ENCODE results near the gene RHOH.
A peak's percentile ranks its signal among the peaks of the same experiment; 100 is the strongest.

The RHOH gene

GRCh38 chr4:40224432-40224831 is 27.6 kb downstream of the RHOH start:
- Histone ChIP-seq H3K4me3 (ENCODE audit: low read depth, low read length) (no peak overlapping the region), H3K9me3 (ENCODE audit: control insufficient read depth, insufficient read depth, low read length) (no peaks in the 10 kb centered on the region), H3K27ac (ENCODE audit: low read depth, low read length) (no peak overlapping the region), H3K27me3 (ENCODE audit: control insufficient read depth, insufficient read depth, low read length) (no peaks in the 10 kb centered on the region), H3K36me3 (ENCODE audit: control insufficient read depth, insufficient read depth, low read length) (no peaks in the 10 kb centered on the region), H3K9ac (ENCODE audit: low read depth, low read length) (no peak overlapping the region), H3K4me1 (ENCODE audit: control insufficient read depth, insufficient read depth, low read length) (0 out of 2 replicates have a peak, but pooled peaks cover 3% of the 10 kb centered on the region)

- 0 out of 2 replicates have a peak, but pooled peaks cover 3% of the 10 kb centered on the region for H3K4me1 ChIP-seq (ENCODE audit: control insufficient read depth, insufficient read depth, low read length)
- H3K36me3 ChIP-seq (ENCODE audit: control insufficient read depth, insufficient read depth, low read length), result no peaks in the 10 kb centered on the region
- no peaks in the 10 kb centered on the region for H3K9me3 ChIP-seq (ENCODE audit: control insufficient read depth, insufficient read depth, low read length)
- H3K27ac ChIP-seq (ENCODE audit: low read depth, low read length), result no peak overlapping the region
- H3K4me3 ChIP-seq (ENCODE audit: low read depth, low read length), result no peak overlapping the region
- no peak overlapping the region for H3K9ac ChIP-seq (ENCODE audit: low read depth, low read length)
- H3K27me3 ChIP-seq (ENCODE audit: control insufficient read depth, insufficient read depth, low read length), result no peaks in the 10 kb centered on the region
Measured at GRCh38 chr4:40225497-40225896, 28.7 kb downstream of the RHOH start.

GRCh38 chr4:40227284-40227683 is 30.5 kb downstream of the RHOH start:
- H3K27me3 ChIP-seq (ENCODE audit: control insufficient read depth, insufficient read depth, low read length), result no peaks in the 10 kb centered on the region
- H3K9ac ChIP-seq (ENCODE audit: low read depth, low read length), result no peak overlapping the region
- no peaks in the 10 kb centered on the region for H3K36me3 ChIP-seq (ENCODE audit: control insufficient read depth, insufficient read depth, low read length)
- no peak overlapping the region for H3K4me3 ChIP-seq (ENCODE audit: low read depth, low read length)
- H3K4me1 ChIP-seq (ENCODE audit: control insufficient read depth, insufficient read depth, low read length), result 0 out of 2 replicates have a peak, but pooled peaks cover 3% of the 10 kb centered on the region
- H3K9me3 ChIP-seq (ENCODE audit: control insufficient read depth, insufficient read depth, low read length), result no peaks in the 10 kb centered on the region
- H3K27ac ChIP-seq (ENCODE audit: low read depth, low read length), result peak overlapping the region; percentile 33

GRCh38 chr4:40228497-40229365 is 31.9 kb downstream of the RHOH start:
- no peaks in the 10 kb centered on the region for H3K9me3 ChIP-seq (ENCODE audit: control insufficient read depth, insufficient read depth, low read length)
- no peaks in the 10 kb centered on the region for H3K27me3 ChIP-seq (ENCODE audit: control insufficient read depth, insufficient read depth, low read length)
- no peak overlapping the region for H3K27ac ChIP-seq (ENCODE audit: low read depth, low read length)
- H3K4me1 ChIP-seq (ENCODE audit: control insufficient read depth, insufficient read depth, low read length), result 0 out of 2 replicates have a peak, but pooled peaks cover 3% of the 10 kb centered on the region
- H3K4me3 ChIP-seq (ENCODE audit: low read depth, low read length), result no peak overlapping the region
- H3K36me3 ChIP-seq (ENCODE audit: control insufficient read depth, insufficient read depth, low read length), result no peaks in the 10 kb centered on the region
- H3K9ac ChIP-seq (ENCODE audit: low read depth, low read length), result no peak overlapping the region

GRCh38 chr4:40231316-40231863 is 34.6 kb downstream of the RHOH start:
- Histone ChIP-seq H3K9ac (ENCODE audit: low read depth, low read length) (no peak overlapping the region), H3K36me3 (ENCODE audit: control insufficient read depth, insufficient read depth, low read length) (no peaks in the 10 kb centered on the region), H3K9me3 (ENCODE audit: control insufficient read depth, insufficient read depth, low read length) (no peaks in the 10 kb centered on the region), H3K27me3 (ENCODE audit: control insufficient read depth, insufficient read depth, low read length) (no peaks in the 10 kb centered on the region), H3K4me3 (ENCODE audit: low read depth, low read length) (no peak overlapping the region), H3K4me1 (ENCODE audit: control insufficient read depth, insufficient read depth, low read length) (0 out of 2 replicates have a peak, but pooled peaks cover 3% of the 10 kb centered on the region), H3K27ac (ENCODE audit: low read depth, low read length) (no peak overlapping the region)

- Histone ChIP-seq H3K4me3 (ENCODE audit: low read depth, low read length) (no peak overlapping the region), H3K27ac (ENCODE audit: low read depth, low read length) (no peak overlapping the region), H3K27me3 (ENCODE audit: control insufficient read depth, insufficient read depth, low read length) (no peaks in the 10 kb centered on the region), H3K9ac (ENCODE audit: low read depth, low read length) (no peak overlapping the region), H3K9me3 (ENCODE audit: control insufficient read depth, insufficient read depth, low read length) (no peaks in the 10 kb centered on the region), H3K36me3 (ENCODE audit: control insufficient read depth, insufficient read depth, low read length) (no peaks in the 10 kb centered on the region), H3K4me1 (ENCODE audit: control insufficient read depth, insufficient read depth, low read length) (0 out of 2 replicates have a peak, but pooled peaks cover 3% of the 10 kb centered on the region)
Measured at GRCh38 chr4:40232610-40233009, 35.8 kb downstream of the RHOH start.

GRCh38 chr4:40233227-40233626 is 36.4 kb downstream of the RHOH start:
- Histone ChIP-seq H3K27ac (ENCODE audit: low read depth, low read length) (no peak overlapping the region), H3K4me3 (ENCODE audit: low read depth, low read length) (no peak overlapping the region), H3K27me3 (ENCODE audit: control insufficient read depth, insufficient read depth, low read length) (no peaks in the 10 kb centered on the region), H3K9ac (ENCODE audit: low read depth, low read length) (no peak overlapping the region), H3K9me3 (ENCODE audit: control insufficient read depth, insufficient read depth, low read length) (no peaks in the 10 kb centered on the region), H3K4me1 (ENCODE audit: control insufficient read depth, insufficient read depth, low read length) (0 out of 2 replicates have a peak, but pooled peaks cover 3% of the 10 kb centered on the region), H3K36me3 (ENCODE audit: control insufficient read depth, insufficient read depth, low read length) (no peaks in the 10 kb centered on the region)

GRCh38 chr4:40234519-40235039 is 37.7 kb downstream of the RHOH start:
- Histone ChIP-seq H3K9me3 (ENCODE audit: control insufficient read depth, insufficient read depth, low read length) (no peaks in the 10 kb centered on the region), H3K4me1 (ENCODE audit: control insufficient read depth, insufficient read depth, low read length) (no peaks in the 10 kb centered on the region), H3K36me3 (ENCODE audit: control insufficient read depth, insufficient read depth, low read length) (no peaks in the 10 kb centered on the region), H3K9ac (ENCODE audit: low read depth, low read length) (no peak overlapping the region), H3K4me3 (ENCODE audit: low read depth, low read length) (no peak overlapping the region), H3K27ac (ENCODE audit: low read depth, low read length) (no peak overlapping the region), H3K27me3 (ENCODE audit: control insufficient read depth, insufficient read depth, low read length) (no peaks in the 10 kb centered on the region)

- H3K9ac ChIP-seq (ENCODE audit: low read depth, low read length), result no peak overlapping the region
Measured at GRCh38 chr4:40238008-40238699, 41.3 kb downstream of the RHOH start.

GRCh38 chr4:40238700-40239548 is 42.1 kb downstream of the RHOH start:
- Histone ChIP-seq H3K4me3 (ENCODE audit: low read depth, low read length) (no peak overlapping the region), H3K27me3 (ENCODE audit: control insufficient read depth, insufficient read depth, low read length) (no peaks in the 10 kb centered on the region), H3K4me1 (ENCODE audit: control insufficient read depth, insufficient read depth, low read length) (no peaks in the 10 kb centered on the region), H3K36me3 (ENCODE audit: control insufficient read depth, insufficient read depth, low read length) (no peaks in the 10 kb centered on the region), H3K27ac (ENCODE audit: low read depth, low read length) (peak overlapping the region; percentile 1), H3K9ac (ENCODE audit: low read depth, low read length) (no peak overlapping the region), H3K9me3 (ENCODE audit: control insufficient read depth, insufficient read depth, low read length) (no peaks in the 10 kb centered on the region)

More at GRCh38 chr4:40238008-40238699, 41.3 kb downstream of the RHOH start:
- H3K36me3 ChIP-seq (ENCODE audit: control insufficient read depth, insufficient read depth, low read length), result no peaks in the 10 kb centered on the region
- no peak overlapping the region for H3K27ac ChIP-seq (ENCODE audit: low read depth, low read length)
- no peaks in the 10 kb centered on the region for H3K9me3 ChIP-seq (ENCODE audit: control insufficient read depth, insufficient read depth, low read length)
- no peaks in the 10 kb centered on the region for H3K27me3 ChIP-seq (ENCODE audit: control insufficient read depth, insufficient read depth, low read length)
- no peaks in the 10 kb centered on the region for H3K4me1 ChIP-seq (ENCODE audit: control insufficient read depth, insufficient read depth, low read length)
- H3K4me3 ChIP-seq (ENCODE audit: low read depth, low read length), result no peak overlapping the region

Data from HUES48 (cell line).